ENCODE data around the gene HS1BP3.

The HS1BP3 gene

GRCh38 chr2:20627712-20628380 is 23.1 kb downstream of the HS1BP3 start:
- no peak for DNase-seq

- no peak for DNase-seq
These were observed 24.0 kb downstream of the HS1BP3 start for GRCh38 chr2:20626698-20627513.

DNA sequence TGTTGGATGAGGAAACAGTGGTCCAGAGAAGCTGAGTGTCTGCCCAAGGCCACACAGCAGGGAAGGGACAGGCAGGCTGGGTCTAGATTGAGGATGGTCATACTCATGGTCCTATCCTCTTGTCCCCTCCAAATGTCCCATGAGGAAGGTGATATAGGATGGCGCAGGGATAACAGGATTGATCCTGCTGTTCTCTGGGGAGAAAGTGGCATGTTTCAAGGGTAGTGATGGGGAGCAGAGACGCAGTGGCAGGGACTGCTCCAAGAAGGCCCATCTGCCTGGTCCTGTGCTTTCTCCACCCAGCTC is 24.6 kb downstream of the HS1BP3 start:
- DNase-seq, result no peak

DNA sequence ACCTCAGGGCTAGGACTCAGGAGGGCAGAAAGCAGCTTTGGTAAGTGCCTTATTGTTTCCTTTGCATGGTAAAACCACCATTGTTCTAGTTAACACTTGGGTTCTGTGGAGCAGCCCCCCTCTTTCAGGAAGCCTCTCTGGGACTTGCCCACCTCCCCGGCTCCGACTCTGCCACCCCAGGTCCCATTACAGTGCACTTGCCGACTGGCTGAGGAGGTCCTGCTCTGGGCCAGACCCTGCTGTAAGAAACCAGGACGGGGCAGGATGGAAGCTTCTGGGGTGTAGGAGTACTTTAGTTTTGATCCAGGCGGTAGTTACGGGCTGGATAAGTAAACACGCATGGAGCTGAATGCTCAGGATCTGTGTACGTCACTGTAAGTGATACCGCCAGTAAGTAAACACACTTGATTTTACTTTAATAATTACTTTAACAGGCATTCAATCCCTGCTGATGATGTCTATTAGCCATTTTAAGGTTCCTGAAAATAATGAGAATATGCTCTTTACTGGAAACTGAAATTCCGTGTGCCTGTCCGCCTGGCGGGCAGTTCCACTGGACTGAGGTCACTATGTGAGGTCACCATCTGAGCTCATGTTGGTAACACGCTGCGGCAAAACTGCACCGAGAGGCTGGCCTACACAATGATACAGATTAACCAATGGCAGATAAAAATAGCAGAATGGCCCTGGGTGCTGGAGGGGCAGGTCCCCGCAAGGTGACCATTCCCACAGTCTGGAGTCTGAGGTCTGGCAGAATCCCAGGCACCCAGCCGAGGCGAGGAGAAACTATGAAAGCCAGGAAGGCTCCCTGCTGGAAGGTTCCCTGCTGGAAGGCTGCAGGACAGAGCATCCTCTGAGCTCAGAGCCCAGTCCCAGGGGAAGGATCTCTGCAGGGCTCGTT is 25.2 kb downstream of the HS1BP3 start:
- no peak for DNase-seq

DNA sequence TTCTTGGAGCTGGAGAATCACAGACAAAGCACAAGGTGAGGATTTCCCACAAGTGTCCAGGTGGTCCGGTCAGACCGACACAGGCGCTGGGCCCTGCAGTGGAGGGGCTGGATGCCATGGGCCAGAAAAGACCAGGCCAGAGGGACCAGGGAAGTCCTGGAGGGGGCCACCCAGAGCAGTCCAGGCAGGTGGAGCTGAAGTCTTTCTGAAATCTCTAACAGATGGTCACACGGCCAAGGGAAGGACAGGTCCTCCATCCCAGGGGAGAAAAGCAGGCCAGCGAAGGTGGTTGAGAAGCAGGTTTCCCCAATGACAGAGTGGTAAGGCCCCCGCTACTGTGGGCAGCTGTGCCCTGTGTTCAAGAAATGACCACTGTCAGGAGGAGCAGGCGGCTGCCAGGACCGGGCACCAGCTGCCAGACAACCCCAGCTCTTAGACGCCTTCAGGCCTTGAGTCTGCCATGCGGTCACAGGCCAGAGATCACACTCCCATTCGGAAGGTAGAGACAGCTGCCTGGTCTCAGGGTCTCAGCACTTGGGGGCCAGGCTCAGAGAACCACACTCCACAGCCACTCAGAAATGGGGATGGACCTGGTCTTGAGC is 25.9 kb downstream of the HS1BP3 start:
- DNase-seq, result no peak

- no peak for DNase-seq
These were observed 26.6 kb downstream of the HS1BP3 start for GRCh38 chr2:20624156-20624883.

DNA sequence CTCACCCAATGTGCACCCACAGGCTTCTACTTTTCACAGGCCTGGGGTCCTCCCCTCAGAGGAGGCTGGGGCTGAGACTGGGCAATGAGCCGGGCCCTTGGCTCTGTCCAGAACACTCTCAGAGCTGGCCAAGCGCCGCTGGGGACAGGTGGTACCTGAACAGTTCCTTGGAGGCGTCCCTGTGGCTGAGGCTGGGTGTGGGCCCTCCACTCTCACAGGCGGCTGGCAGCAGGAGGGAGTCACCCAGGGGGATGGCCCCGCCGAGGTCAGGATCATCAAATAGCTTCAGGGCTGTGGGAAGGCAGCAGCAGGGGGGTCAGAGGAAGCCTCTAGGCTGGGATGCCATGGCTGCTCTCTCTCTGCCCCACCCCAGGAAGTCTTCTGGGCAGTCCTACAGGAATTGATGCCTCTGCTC is 27.1 kb downstream of the HS1BP3 start:
- no peak for DNase-seq

DNA sequence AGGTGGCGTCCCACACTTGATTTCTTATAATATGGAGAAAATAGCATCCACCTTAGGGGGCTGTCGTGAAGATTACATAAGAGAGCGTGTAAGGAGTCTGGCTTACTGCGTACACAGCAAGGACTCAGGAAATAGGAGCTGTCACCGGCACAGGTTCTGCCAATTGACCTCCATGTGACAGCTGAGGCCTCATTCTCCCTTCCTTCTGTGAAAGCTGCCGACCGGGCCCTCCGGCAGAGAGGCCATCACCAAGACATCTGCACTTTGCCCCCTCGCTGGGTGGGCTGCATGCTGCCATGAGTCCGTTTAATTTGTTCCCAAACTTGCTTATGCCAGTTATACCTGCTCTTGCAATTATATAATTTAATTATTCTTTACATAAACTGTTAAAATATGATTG is 27.7 kb downstream of the HS1BP3 start:
- DNase-seq, result no peak

GRCh38 chr2:20622731-20623130 is 28.2 kb downstream of the HS1BP3 start:
- DNase-seq, result no peak

GRCh38 chr2:20622296-20622686 is 28.6 kb downstream of the HS1BP3 start:
- DNase-seq, result no peak

- no peak for DNase-seq
These were observed 29.3 kb downstream of the HS1BP3 start for GRCh38 chr2:20621366-20622295.

- DNase-seq, result no peak
These were observed 30.1 kb downstream of the HS1BP3 start for GRCh38 chr2:20620696-20621365.

- DNase-seq, result no peak
These were observed 30.6 kb downstream of the HS1BP3 start for GRCh38 chr2:20620271-20620681.

DNA sequence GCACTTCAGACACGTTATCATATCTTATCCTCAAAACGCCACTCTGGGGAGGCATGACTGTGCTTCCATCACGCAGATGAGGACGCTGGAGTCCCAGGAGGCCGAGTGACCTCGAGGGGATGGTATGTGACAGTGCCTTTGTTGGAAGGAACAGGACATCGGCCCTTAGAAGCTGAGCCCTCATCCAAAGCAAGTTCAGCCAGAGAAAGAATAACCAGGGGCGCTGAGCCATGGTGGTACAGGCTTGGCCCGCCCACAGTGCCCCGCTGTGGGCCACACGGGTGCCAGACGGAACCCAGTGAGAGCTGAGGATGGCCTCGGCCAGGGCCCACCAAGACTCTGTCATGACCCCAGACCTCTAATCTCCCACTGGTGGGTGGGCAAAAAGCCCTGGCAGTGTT is 31.3 kb downstream of the HS1BP3 start:
- no peak for DNase-seq

GRCh38 chr2:20618886-20619521 is 31.9 kb downstream of the HS1BP3 start:
- DNase-seq, result no peak

GRCh38 chr2:20618468-20618885 is 32.4 kb downstream of the HS1BP3 start:
- DNase-seq, result no peak

DNA sequence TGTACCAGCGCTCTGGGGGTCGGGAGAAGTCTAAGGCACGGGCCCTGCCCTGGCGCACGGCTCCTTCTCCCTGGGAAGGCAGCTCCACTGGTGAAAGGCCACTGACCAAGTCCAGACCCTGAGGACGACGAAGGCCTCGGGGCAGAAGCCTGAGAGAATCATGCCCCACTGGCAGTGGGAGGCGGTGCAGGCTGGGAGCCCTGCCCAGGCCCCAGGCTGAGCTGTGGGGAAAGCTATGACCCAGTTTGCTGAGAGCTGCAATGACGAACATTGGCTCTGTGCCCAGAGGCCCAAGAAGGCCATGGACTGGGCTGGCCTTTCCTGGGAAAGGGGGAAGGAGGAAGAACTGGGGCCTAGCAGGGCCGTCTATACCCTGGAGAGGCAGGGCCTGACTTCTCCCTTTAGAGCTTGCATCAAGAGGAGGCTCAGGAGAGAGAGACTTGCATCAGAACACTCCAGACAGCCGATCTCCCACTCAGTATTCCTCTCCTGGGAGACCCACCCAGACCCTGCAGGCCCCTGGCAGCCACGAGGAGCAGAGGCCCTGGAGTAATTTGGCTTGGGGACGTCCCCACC is 32.9 kb downstream of the HS1BP3 start:
- no peak for DNase-seq

GRCh38 chr2:20617081-20617575 is 33.8 kb downstream of the HS1BP3 start:
- no peak for DNase-seq

- DNase-seq, result no peak
These were observed 34.5 kb downstream of the HS1BP3 start for GRCh38 chr2:20616341-20616871.

All from NCI-H2227 treated with DMSO at 0.1 percent for 48 hours (cell line).